Activated CD4-positive, alpha-beta T cell treated with anti-CD3 and anti-CD28 coated beads for 4 hours (primary cell): ENCODE measurements around the gene GTPBP3.
A peak's percentile ranks its signal among the peaks of the same experiment; 100 is the strongest.

ENCODE experiments used
- DNase-seq, 2 donors: peaks; one replicate each; pipeline ENCODE4 v3.0.0-alpha.2; 2020

Gene GTPBP3

GRCh38 chr19:17389288-17389687 lies 51.9 kb downstream of the GTPBP3 start:
- no peak for DNase-seq

- no peak for DNase-seq
These were observed 52.8 kb downstream of the GTPBP3 start for GRCh38 chr19:17389957-17390664.

GRCh38 chr19:17390665-17391370 lies 53.5 kb downstream of the GTPBP3 start:
- peak; percentile 85 to 87 for DNase-seq

- no peak for DNase-seq
These were observed 54.2 kb downstream of the GTPBP3 start for GRCh38 chr19:17391371-17392151.
